Measurements from ENCODE around the gene IMPACT. TPM values are rescaled to one million over a fixed set of nuclear protein-coding genes. Genes with fewer than 3 reads are reported as not detected.

Gene IMPACT
- 10 to 100 TPM; 10.4 to 18.1 (median 13.9) TPM for total RNA-seq
- long read RNA-seq, partial matches to known transcripts: 1 of 3 reads
- long read RNA-seq, other reads (novel, unspliced or antisense): 0 of 3 reads

GRCh38 chr18:24426398-24427294, at the start of gene IMPACT:
Gene IMPACT (plus strand): TSS chr18:24426670. CDS start chr18:24426757, 87 bp downstream.
- Histone ChIP-seq H3K36me3 (peaks cover 0 to 3% (median 0%) of the 10 kb centered on the region in 4 donors), H3K4me3 (peak within 1 kb of the TSS; percentile 71 to 97 (median 76)), H3K9me3 (no peaks in the 10 kb centered on the region), H3K4me1 (peaks cover 0 to 12% (median 3%) of the 10 kb centered on the region in 4 donors), H3K27ac (peak within 1 kb of the TSS; percentile 55 to 74 (median 66)), H3K27me3 (no peaks in the 10 kb centered on the region)
- ATAC-seq (peak; percentile 99 to 100 (median 100)), DNase-seq (peak; percentile 86 to 89 (median 88))
- WGBS (ENCODE audit: insufficient coverage, low coverage, low lambda C conversion rate, missing lambda C conversion rate): 7% methylated on average over 10 of the region's 82 CpGs
- intact Hi-C loops (cut with DNase I): no loop called here
- TF ChIP-seq CTCF (IDR thresholded peaks at IDR 0.05) (no peak), POLR2A (IDR thresholded peaks at IDR 0.05) (peak; percentile 79)

DNA sequence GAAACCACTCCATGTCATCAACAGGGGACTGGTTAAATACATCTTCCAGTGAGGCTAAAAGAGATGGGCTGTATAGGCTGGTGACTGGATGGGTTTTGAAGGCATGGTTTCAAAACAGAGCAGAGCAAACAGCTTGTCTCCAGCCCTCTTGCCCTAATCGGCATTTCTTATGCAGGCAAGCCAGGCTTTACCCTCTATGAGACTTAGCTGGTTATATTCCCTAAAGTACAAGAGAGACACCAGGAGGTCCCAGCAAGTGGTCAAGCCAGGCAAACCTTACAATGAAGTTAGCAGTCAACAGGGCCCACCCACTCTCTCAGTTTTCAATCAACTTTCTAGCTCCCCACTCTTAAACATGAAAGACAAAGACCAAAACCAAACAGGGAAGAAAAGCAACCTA, 47.9 kb upstream of the IMPACT start:
- WGBS (ENCODE audit: insufficient coverage, low coverage, low lambda C conversion rate, missing lambda C conversion rate): 64% methylated on average over 1 of the region's 1 CpG
- no peak for TF ChIP-seq CTCF (IDR thresholded peaks at IDR 0.05)
- no peak for TF ChIP-seq POLR2A (IDR thresholded peaks at IDR 0.05)
- H3K27me3 ChIP-seq: no peaks in the 10 kb centered on the region
- no peak overlapping the region for H3K27ac ChIP-seq
- intact Hi-C loops (cut with DNase I): no loop called here
- no peaks in the 10 kb centered on the region for H3K36me3 ChIP-seq
- H3K9me3 ChIP-seq: no peaks in the 10 kb centered on the region
- no peak overlapping the region for H3K4me3 ChIP-seq
- DNase-seq: no peak
- no peaks in the 10 kb centered on the region for H3K4me1 ChIP-seq
- no peak for ATAC-seq

DNA sequence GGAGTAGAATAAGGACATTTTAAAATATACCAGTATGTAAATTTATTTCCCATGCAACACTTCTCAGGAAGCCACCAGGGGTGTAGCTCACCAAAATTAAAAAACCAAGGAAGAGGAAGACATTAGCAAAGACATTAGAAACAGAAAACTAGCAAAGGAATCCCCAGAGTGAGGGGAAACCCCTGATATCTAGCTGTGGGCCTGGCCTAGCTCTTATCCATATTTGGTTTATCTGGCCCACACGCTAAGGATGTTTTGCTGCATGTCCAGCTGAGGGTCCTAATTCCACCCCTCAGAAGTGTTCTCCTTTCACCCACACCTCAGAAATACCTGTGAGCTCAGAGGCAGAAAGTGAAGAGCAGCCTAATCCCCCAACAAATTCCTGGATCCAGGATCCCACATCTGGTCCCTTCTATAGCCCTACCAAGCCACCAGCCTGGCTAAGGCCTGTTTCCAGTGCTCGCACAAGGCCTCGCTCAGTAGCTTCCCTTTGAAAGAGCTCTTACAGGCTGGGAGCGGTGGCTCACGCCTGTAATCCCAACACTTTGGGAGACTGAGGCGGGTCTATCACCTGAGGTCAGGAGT, 46.2 kb upstream of the IMPACT start:
- Histone ChIP-seq H3K4me1 (no peaks in the 10 kb centered on the region), H3K4me3 (no peak overlapping the region), H3K9me3 (no peaks in the 10 kb centered on the region), H3K27ac (no peak overlapping the region), H3K27me3 (no peaks in the 10 kb centered on the region), H3K36me3 (no peaks in the 10 kb centered on the region)
- ATAC-seq (no peak), DNase-seq (no peak)
- TF ChIP-seq POLR2A (IDR thresholded peaks at IDR 0.05) (no peak), CTCF (IDR thresholded peaks at IDR 0.05) (no peak)
- intact Hi-C loops (cut with DNase I): no loop called here
- 96% methylated on average over 5 of the region's 6 CpGs for WGBS (ENCODE audit: insufficient coverage, low coverage, low lambda C conversion rate, missing lambda C conversion rate)

DNA sequence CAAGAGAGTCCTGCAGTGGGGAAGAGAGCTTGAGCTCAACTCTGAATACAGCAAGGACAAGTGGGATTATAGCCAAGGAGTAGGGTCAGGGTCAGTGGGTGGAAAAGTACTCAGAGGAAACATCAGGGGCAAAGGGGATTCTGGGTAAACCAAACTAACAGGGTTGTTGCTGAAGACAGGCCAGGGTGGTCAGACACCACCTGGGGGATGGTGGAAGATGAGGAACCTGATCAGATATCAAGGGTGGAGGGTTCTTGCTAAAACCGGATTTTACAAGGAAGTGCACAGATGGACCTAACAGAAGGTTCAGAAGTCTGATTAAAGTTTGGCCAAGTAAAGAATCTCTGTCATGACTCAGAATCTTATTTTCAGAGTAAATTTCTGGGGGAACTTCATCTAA, 45.3 kb upstream of the IMPACT start:
- Histone ChIP-seq H3K9me3 (no peaks in the 10 kb centered on the region), H3K4me1 (no peaks in the 10 kb centered on the region), H3K36me3 (no peaks in the 10 kb centered on the region), H3K27ac (no peak overlapping the region), H3K27me3 (no peaks in the 10 kb centered on the region), H3K4me3 (no peak overlapping the region)
- intact Hi-C loops (cut with DNase I): no loop called here
- DNase-seq: no peak
- ATAC-seq: peak in 1 of 4 donors; percentile 33
- WGBS (ENCODE audit: insufficient coverage, low coverage, low lambda C conversion rate, missing lambda C conversion rate): 50% methylated on average over 1 of the region's 1 CpG
- TF ChIP-seq POLR2A (IDR thresholded peaks at IDR 0.05) (no peak), CTCF (IDR thresholded peaks at IDR 0.05) (no peak)
